Measurements from ENCODE around the gene IGSF11. TPM values are rescaled to one million over a fixed set of nuclear protein-coding genes. Genes with fewer than 3 reads are reported as not detected.

Gene IGSF11
- total and polyA plus RNA-seq, 2 of the 4 experiments (the other 2 are of a cell fraction): 0.18 TPM; not detected in 1

DNA sequence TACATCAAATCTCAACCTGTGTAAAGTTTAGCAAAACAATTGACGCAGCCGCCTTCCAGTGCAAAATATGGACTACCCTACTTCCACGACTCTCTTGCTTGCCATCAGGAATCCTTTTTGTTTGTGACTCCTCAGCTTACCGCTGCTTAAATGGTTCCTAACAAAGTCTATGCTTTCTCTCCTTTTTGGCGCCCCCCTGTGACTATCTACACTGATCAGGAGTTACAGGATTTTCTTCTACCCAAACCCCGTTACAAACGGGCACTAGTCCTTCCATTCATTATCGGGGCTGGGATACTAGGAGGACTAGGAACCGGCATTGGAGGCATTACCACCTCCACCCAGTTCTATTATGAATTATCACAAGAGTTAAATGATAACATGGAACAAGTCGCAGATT lies 184.0 kb downstream of the IGSF11 start:
- H2AK9ac ChIP-seq (replicated peaks; ENCODE audit: low read depth, low read length, poor library complexity): no peak overlapping the region
- no peak overlapping the region for H3K4me3 ChIP-seq (ENCODE audit: insufficient read depth, low read depth, low read length)
- no peaks in the 10 kb centered on the region for H4K20me1 ChIP-seq (ENCODE audit: insufficient read depth, low read length)
- H3K9ac ChIP-seq (ENCODE audit: low read depth, low read length): no peak overlapping the region
- no TSS peak for BruUV-seq (replicated peaks)
- H3K27me3 ChIP-seq (ENCODE audit: control insufficient read depth, insufficient read depth, low read length): no peaks in the 10 kb centered on the region
- H3K14ac ChIP-seq (replicated peaks; ENCODE audit: low read depth, low read length): no peak overlapping the region
- no peak overlapping the region for H3K23ac ChIP-seq (ENCODE audit: low read depth, low read length)
- no peak overlapping the region for H3K27ac ChIP-seq (ENCODE audit: insufficient read depth, low read length)
- ATAC-seq (ENCODE audit: low read depth) (no peak), DNase-seq (no peak)
- H2AK5ac ChIP-seq (ENCODE audit: low read depth, low read length): no peak overlapping the region
- TF ChIP-seq POLR2A (IDR thresholded peaks at IDR 0.05; ENCODE audit: low read depth, low read length) (no peak), NFE2L2 (IDR thresholded peaks at IDR 0.05; ENCODE audit: low read depth, low read length) (no peak), RCOR1 (IDR thresholded peaks at IDR 0.05; ENCODE audit: insufficient replicate concordance, low read length) (no peak), RAD21 (IDR thresholded peaks at IDR 0.05; ENCODE audit: low read length) (no peak), CHD1 (IDR thresholded peaks at IDR 0.05; ENCODE audit: low read depth, low read length) (no peak), MAFK (IDR thresholded peaks at IDR 0.05; ENCODE audit: low read depth, low read length) (no peak), BHLHE40 (IDR thresholded peaks at IDR 0.05; ENCODE audit: low read depth, low read length) (no peak)
- no peak overlapping the region for H4K91ac ChIP-seq (ENCODE audit: insufficient read depth, low read depth, low read length)
- no peaks in the 10 kb centered on the region for H3K9me1 ChIP-seq (ENCODE audit: insufficient read depth, low read length)
- H2AFZ ChIP-seq (replicated peaks; ENCODE audit: low read length, poor library complexity): no peak overlapping the region
- H2BK15ac ChIP-seq (ENCODE audit: low read depth, low read length): no peak overlapping the region
- H3K56ac ChIP-seq (ENCODE audit: extremely low read depth, insufficient read depth, low read length): no peak overlapping the region
- WGBS, 2 experiments (ENCODE audit: extremely low coverage in 2 of 2, insufficient read length in 1 of 2): 63% methylated on average over 2 of the region's 10 CpGs; no CpG with 5 or more reads in 1 of the 2 experiments
- H4K8ac ChIP-seq (ENCODE audit: low read depth in 2 of 2, low read length in 2 of 2): no peak overlapping the region
- no peaks in the 10 kb centered on the region for H3K4me1 ChIP-seq (ENCODE audit: control insufficient read depth, insufficient read depth, low read length)
- no peaks in the 10 kb centered on the region for H3K79me1 ChIP-seq (ENCODE audit: low read depth in 1 of 2, low read length in 2 of 2)
- H3K18ac ChIP-seq (ENCODE audit: low read depth, low read length): no peak overlapping the region
- no peak overlapping the region for H3K4me2 ChIP-seq (ENCODE audit: low read depth, low read length)
- in situ Hi-C loops (cut with MboI; ENCODE audit: low sequenced_read_pairs): no loop called here
- ChIA-PET CTCF (no interaction called here), POLR2A (ENCODE audit: unreplicated experiment) (no interaction called here)
- no peaks in the 10 kb centered on the region; the same call in 1 of the 2 replicates for H3K9me3 ChIP-seq (ENCODE audit: control insufficient read depth, insufficient read depth, low read length)
- no peak overlapping the region for H3K4ac ChIP-seq (ENCODE audit: low read depth, low read length)
- dilution Hi-C loops (cut with HindIII; ENCODE audit: low sequenced_read_pairs, unreplicated experiment): no loop called here
- H4K5ac ChIP-seq (ENCODE audit: low read depth, low read length): no peak overlapping the region
- no peak overlapping the region for H2BK5ac ChIP-seq (ENCODE audit: low read depth, low read length, poor library complexity, severe bottlenecking)
- H2BK20ac ChIP-seq (ENCODE audit: low read depth, low read length): no peak overlapping the region
- no peak overlapping the region for H2BK120ac ChIP-seq (ENCODE audit: low read depth, low read length)
- H3K36me3 ChIP-seq (ENCODE audit: control insufficient read depth, insufficient read depth, low read length): no peaks in the 10 kb centered on the region
- intact Hi-C loops (cut with micrococcal nuclease): no loop called here

Other genes starting within 250 kb of the IGSF11 start
- gene TEX55, start 111.3 kb upstream of the IGSF11 start, total RNA-seq (2012; rRNA removed): not detected in 2 replicates
- not detected in 2 replicates for gene TEX55, start 111.3 kb upstream of the IGSF11 start, polyA plus RNA-seq (2012; rRNA removed)
- 0.28 and 0.36 TPM in 2 replicates for gene UPK1B, start 138.8 kb upstream of the IGSF11 start, total RNA-seq (2012; rRNA removed)
- gene UPK1B, start 138.8 kb upstream of the IGSF11 start, polyA plus RNA-seq (2012; rRNA removed): 0.40 and 0.55 TPM in 2 replicates
- 30.3 and 30.6 TPM in 2 replicates for gene B4GALT4, start 206.0 kb upstream of the IGSF11 start, total RNA-seq (2012; rRNA removed)
- 23.0 and 27.0 TPM in 2 replicates for gene B4GALT4, start 206.0 kb upstream of the IGSF11 start, polyA plus RNA-seq (2012; rRNA removed)